Stimulated activated CD8-positive, alpha-beta memory T cell treated with anti-CD3 and anti-CD28 coated beads, Interleukin-7, amount 100 ng/mL, for 1 hour (primary cell): ENCODE results near the gene DNHD1.

Experiments
- DNase-seq, 2 donors: peaks; one replicate each; pipeline ENCODE4 v3.0.0-alpha.2; 2020; ENCODE audit warnings: low read depth in 2 of 2

Gene DNHD1

GRCh38 chr11:6587360-6587953 is 90.4 kb downstream of the DNHD1 start:
- no peak for DNase-seq

GRCh38 chr11:6588018-6588417 is 90.9 kb downstream of the DNHD1 start:
- no peak for DNase-seq

- no peak for DNase-seq
Measured at GRCh38 chr11:6594142-6594768, 97.2 kb downstream of the DNHD1 start.

- no peak for DNase-seq
Measured at GRCh38 chr11:6596239-6596877, 99.3 kb downstream of the DNHD1 start.

- no peak for DNase-seq
Measured at GRCh38 chr11:6598555-6598954, 101.5 kb downstream of the DNHD1 start.

GRCh38 chr11:6599449-6599848 is 102.4 kb downstream of the DNHD1 start:
- DNase-seq: no peak

- DNase-seq: no peak
Measured at GRCh38 chr11:6599881-6600390, 102.9 kb downstream of the DNHD1 start.

- no peak for DNase-seq
Measured at GRCh38 chr11:6601041-6601461, 104.0 kb downstream of the DNHD1 start.

GRCh38 chr11:6602096-6602940 is 105.2 kb downstream of the DNHD1 start:
- no peak for DNase-seq

GRCh38 chr11:6603287-6604080 is 106.4 kb downstream of the DNHD1 start, which contains the start of the genes ILK and RRP8:
Gene ILK (plus strand): TSS chr11:6603774. CDS start chr11:6604272, 498 bp downstream.
Gene RRP8 (minus strand): TSS chr11:6603616. CDS start chr11:6603502, 114 bp downstream.
- peak; percentile 72 to 74 for DNase-seq

- peak; percentile 14 to 28 for DNase-seq
Measured at GRCh38 chr11:6604081-6604626, 107.1 kb downstream of the DNHD1 start.

- no peak for DNase-seq
Measured at GRCh38 chr11:6604790-6605189, 107.7 kb downstream of the DNHD1 start.

- DNase-seq: peak; percentile 24 to 33
Measured at GRCh38 chr11:6606471-6607189, 109.5 kb downstream of the DNHD1 start.

GRCh38 chr11:6607190-6607795 is 110.2 kb downstream of the DNHD1 start:
- no peak for DNase-seq

GRCh38 chr11:6608011-6608410 is 110.9 kb downstream of the DNHD1 start:
- DNase-seq: no peak

- DNase-seq: no peak
Measured at GRCh38 chr11:6608726-6609501, 111.8 kb downstream of the DNHD1 start.

GRCh38 chr11:6609502-6610015 is 112.5 kb downstream of the DNHD1 start:
- DNase-seq: no peak

- no peak for DNase-seq
Measured at GRCh38 chr11:6610591-6610990, 113.5 kb downstream of the DNHD1 start.
